IPS-20b (cell line): ENCODE measurements around the gene IGDCC3.
"Not testable (repeated sequence)": the region's sequence is repeated elsewhere in the genome, so short reads cannot be mapped to it uniquely, and the experiment has no call there.

Experiments
- H3K27ac ChIP-seq: one replicate; pipeline ENCODE4 v1.5.1; 2013; ENCODE audit warnings: low read length
- H3K27me3 ChIP-seq: 2 replicates; pipeline ENCODE4 v1.6.1; 2013; ENCODE audit warnings: mild to moderate bottlenecking, low read length, inconsistent platforms; ENCODE audit not compliant: insufficient read depth
- H3K36me3 ChIP-seq: 2 replicates; pipeline ENCODE4 v1.6.1; 2013; ENCODE audit warnings: low read depth, mild to moderate bottlenecking, inconsistent platforms, low read length, moderate library complexity; ENCODE audit not compliant: insufficient read depth
- H3K4me1 ChIP-seq: 2 replicates; pipeline ENCODE4 v1.6.1; 2013; ENCODE audit warnings: mild to moderate bottlenecking, control low read depth, inconsistent platforms, low read length, moderate library complexity; ENCODE audit not compliant: insufficient read depth
- H3K4me3 ChIP-seq: 2 replicates; pipeline ENCODE4 v1.5.1; 2013; ENCODE audit warnings: mild to moderate bottlenecking, low read length, inconsistent platforms
- H3K9ac ChIP-seq: 2 replicates; pipeline ENCODE4 v1.6.1; 2013; ENCODE audit warnings: low read depth, mild to moderate bottlenecking, inconsistent platforms, low read length, moderate library complexity
- H3K9me3 ChIP-seq: 2 replicates; pipeline ENCODE4 v1.6.1; 2013; ENCODE audit warnings: mild to moderate bottlenecking, low read depth, low read length, inconsistent platforms; ENCODE audit not compliant: insufficient read depth

Gene IGDCC3

GRCh38 chr15:65349338-65349737 lies 28.5 kb downstream of the IGDCC3 start:
- Histone ChIP-seq H3K9me3 (peaks cover 9% of the 10 kb centered on the region), H3K4me1 (no peaks in the 10 kb centered on the region), H3K4me3 (no peak overlapping the region), H3K27ac (no peak overlapping the region), H3K27me3 (peaks cover 9% of the 10 kb centered on the region), H3K9ac (no peak overlapping the region), H3K36me3 (no peaks in the 10 kb centered on the region)

DNA sequence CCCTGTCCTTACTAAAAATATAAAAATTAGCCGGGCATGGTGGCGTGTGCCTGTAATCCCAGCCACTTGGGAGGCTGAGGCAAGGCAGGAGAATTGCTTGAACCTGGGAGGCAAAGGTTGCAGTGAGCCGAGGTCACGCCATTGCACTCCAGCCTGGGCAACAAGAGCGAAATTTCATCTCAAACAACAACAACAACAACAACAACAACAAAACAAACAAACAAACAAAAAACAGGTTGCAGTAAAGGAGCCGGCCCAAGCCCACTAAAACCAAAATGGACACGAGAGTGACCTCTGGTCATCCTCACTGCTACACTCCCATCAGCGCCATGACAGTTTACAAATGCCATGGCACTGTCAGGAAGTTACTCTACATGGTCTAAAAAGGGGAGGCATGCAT lies 30.0 kb downstream of the IGDCC3 start:
- H3K9me3 ChIP-seq, H3K27ac ChIP-seq, H3K36me3 ChIP-seq, H3K4me3 ChIP-seq, H3K4me1 ChIP-seq, H3K9ac ChIP-seq, H3K27me3 ChIP-seq: not testable (repeated sequence)

DNA sequence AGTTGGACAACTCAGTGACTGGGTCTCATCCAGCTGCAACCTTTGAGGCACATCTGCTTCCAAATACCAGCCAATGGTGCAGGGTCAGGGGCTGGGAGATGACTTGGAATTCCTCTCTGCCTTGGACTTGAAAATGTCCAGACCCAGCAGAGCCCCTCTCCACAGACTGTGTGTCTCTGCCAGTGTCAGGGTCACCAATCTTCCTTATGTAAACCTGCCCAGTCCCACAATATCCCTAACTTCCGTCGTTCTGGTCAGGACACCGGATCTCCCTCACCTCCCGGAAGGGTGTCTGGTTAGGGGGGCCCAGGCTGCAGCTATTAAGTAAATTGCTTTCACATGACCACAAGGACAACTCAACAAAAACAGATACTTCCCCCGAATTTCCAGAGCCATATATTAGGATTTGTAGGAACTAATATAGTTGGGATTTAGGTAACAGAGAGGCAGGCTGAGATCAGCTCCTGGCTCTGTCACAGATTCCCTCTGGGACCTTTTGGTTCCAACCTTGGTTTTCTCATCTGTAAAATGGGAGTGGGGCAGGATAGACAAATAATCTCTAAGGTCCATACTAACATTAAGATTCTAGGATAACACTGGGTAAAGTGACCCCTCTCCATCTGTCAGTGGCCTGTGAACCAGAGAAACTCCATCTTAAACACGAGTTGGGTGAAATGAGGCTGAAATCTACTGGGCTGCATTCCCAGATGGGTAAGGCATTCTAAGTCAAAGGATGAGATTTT lies 30.8 kb downstream of the IGDCC3 start:
- Histone ChIP-seq H3K9ac (no peak overlapping the region), H3K4me1 (no peaks in the 10 kb centered on the region), H3K27me3 (no peaks in the 10 kb centered on the region), H3K4me3 (no peak overlapping the region), H3K36me3 (no peaks in the 10 kb centered on the region), H3K27ac (no peak overlapping the region), H3K9me3 (peaks cover 4% of the 10 kb centered on the region)

- no peaks in the 10 kb centered on the region for H3K36me3 ChIP-seq
- no peaks in the 10 kb centered on the region for H3K9me3 ChIP-seq
These were observed 32.9 kb downstream of the IGDCC3 start for GRCh38 chr15:65344914-65345275.

GRCh38 chr15:65344214-65344913 lies 33.4 kb downstream of the IGDCC3 start:
- H3K9ac ChIP-seq = no peak overlapping the region
- H3K36me3 ChIP-seq = no peaks in the 10 kb centered on the region
- H3K4me1 ChIP-seq = peaks cover 10% of the 10 kb centered on the region; the same call in 1 of the 2 replicates
- H3K4me3 ChIP-seq = no peak overlapping the region
- no peak overlapping the region for H3K27ac ChIP-seq
- H3K27me3 ChIP-seq = no peaks in the 10 kb centered on the region
- H3K9me3 ChIP-seq = no peaks in the 10 kb centered on the region

More at GRCh38 chr15:65344914-65345275, 32.9 kb downstream of the IGDCC3 start:
- H3K27ac ChIP-seq = no peak overlapping the region
- H3K27me3 ChIP-seq = no peaks in the 10 kb centered on the region
- no peak overlapping the region for H3K9ac ChIP-seq
- no peak overlapping the region for H3K4me3 ChIP-seq
- peaks cover 4% of the 10 kb centered on the region; the same call in 1 of the 2 replicates for H3K4me1 ChIP-seq

DNA sequence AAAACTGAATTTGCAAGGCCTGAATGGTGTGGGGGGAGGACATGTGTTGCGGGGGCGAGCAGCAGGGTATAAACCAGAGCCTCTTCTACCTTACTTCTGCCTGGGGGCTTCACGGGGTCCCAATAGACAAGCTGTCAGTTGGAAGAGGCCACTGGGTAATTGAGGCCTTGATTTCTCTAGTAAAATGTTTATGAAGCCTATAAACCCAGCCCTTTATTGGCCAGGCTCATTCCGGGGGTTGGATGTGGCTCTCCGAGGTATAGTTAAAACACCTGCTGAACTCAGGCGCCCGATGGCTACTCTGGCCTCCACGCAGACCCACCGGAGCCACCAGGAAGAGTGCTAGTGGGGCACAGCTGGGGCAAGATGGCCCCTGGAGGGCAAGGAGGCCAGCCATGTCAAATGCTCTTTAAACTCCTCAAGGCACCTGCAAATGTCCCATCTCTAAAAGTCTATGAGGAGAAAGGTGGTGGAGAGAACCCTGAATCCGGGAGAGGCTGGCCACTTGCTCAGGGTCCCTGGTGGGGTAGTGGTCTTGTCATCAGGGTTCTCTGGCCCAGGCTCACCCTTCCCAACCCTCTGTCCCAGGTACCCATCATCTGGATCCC lies 34.3 kb downstream of the IGDCC3 start:
- H3K9me3 ChIP-seq = no peaks in the 10 kb centered on the region
- H3K4me3 ChIP-seq = no peak overlapping the region
- H3K27me3 ChIP-seq = no peaks in the 10 kb centered on the region
- H3K27ac ChIP-seq = no peak overlapping the region
- peaks cover 10% of the 10 kb centered on the region; the same call in 1 of the 2 replicates for H3K4me1 ChIP-seq
- no peak overlapping the region for H3K9ac ChIP-seq
- no peaks in the 10 kb centered on the region for H3K36me3 ChIP-seq

DNA sequence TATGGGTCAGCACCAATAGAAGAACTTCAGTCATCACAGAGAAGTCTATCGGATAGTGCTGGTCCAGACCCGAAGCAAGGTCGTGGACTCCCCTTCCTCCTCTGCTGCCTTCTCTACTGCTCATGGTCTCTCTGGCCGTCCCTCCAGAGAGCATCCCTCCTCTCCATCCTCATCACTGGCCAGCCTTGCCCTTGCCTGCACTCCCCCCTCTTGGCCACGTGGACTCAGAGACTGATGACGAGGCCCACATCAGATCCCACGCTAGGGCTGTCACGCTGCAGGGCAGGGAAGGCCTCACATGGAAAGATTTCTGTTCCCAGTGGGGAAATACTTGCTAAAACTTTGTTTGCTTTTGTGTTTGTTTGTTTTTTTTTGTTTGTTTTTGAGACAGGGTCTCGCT lies 35.3 kb downstream of the IGDCC3 start:
- no peak overlapping the region for H3K9ac ChIP-seq
- peaks cover 12% of the 10 kb centered on the region; the same call in 1 of the 2 replicates for H3K4me1 ChIP-seq
- no peaks in the 10 kb centered on the region for H3K9me3 ChIP-seq
- H3K27ac ChIP-seq = no peak overlapping the region
- no peaks in the 10 kb centered on the region for H3K27me3 ChIP-seq
- no peaks in the 10 kb centered on the region for H3K36me3 ChIP-seq
- H3K4me3 ChIP-seq = no peak overlapping the region

GRCh38 chr15:65339920-65340319 lies 37.9 kb downstream of the IGDCC3 start:
- Histone ChIP-seq H3K27ac (no peak overlapping the region), H3K27me3 (no peaks in the 10 kb centered on the region)

GRCh38 chr15:65339416-65339815 lies 38.4 kb downstream of the IGDCC3 start:
- H3K9ac ChIP-seq = no peak overlapping the region
- H3K27me3 ChIP-seq = no peaks in the 10 kb centered on the region
- H3K27ac ChIP-seq = no peak overlapping the region
- H3K36me3 ChIP-seq = no peaks in the 10 kb centered on the region
- H3K9me3 ChIP-seq = no peaks in the 10 kb centered on the region
- peaks cover 34% of the 10 kb centered on the region for H3K4me1 ChIP-seq
- H3K4me3 ChIP-seq = no peak overlapping the region

More at GRCh38 chr15:65339920-65340319, 37.9 kb downstream of the IGDCC3 start:
- no peaks in the 10 kb centered on the region for H3K9me3 ChIP-seq
- no peak overlapping the region for H3K4me3 ChIP-seq
- no peaks in the 10 kb centered on the region for H3K36me3 ChIP-seq
- peaks cover 29% of the 10 kb centered on the region for H3K4me1 ChIP-seq
- no peak overlapping the region; the same call in 1 of the 2 replicates for H3K9ac ChIP-seq

- Histone ChIP-seq H3K27ac (no peak overlapping the region), H3K9ac (no peak overlapping the region), H3K27me3 (no peaks in the 10 kb centered on the region), H3K9me3 (no peaks in the 10 kb centered on the region), H3K36me3 (no peaks in the 10 kb centered on the region), H3K4me3 (no peak overlapping the region), H3K4me1 (peaks cover 39% of the 10 kb centered on the region)
These were observed 39.0 kb downstream of the IGDCC3 start for GRCh38 chr15:65338823-65339222.

DNA sequence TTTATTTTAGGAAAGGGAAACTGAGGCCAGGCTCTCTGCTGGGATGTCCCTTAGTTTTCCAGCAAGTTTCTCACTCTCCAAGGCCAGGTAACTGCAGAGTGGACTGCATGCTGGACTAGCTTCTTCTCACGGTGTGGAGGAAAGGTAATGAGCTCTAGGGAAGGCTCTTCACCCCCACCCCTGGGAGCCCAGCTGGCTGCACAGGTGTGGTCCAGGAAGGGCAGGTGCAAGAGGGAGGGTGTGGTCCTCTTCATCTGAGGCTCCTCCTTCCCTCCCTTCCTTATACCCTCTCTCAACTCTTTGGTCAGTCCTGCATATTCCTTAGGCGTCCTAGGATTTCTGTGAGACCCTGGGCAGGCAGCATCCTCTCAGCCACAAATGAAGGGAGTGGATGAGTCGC lies 39.4 kb downstream of the IGDCC3 start:
- H3K4me1 ChIP-seq = peaks cover 44% of the 10 kb centered on the region
- H3K27ac ChIP-seq = no peak overlapping the region
- no peak overlapping the region for H3K4me3 ChIP-seq

More for the DNA sequence above, 39.4 kb downstream of the IGDCC3 start:
- H3K9ac ChIP-seq = no peak overlapping the region
- no peaks in the 10 kb centered on the region for H3K9me3 ChIP-seq
- no peaks in the 10 kb centered on the region for H3K36me3 ChIP-seq
- no peaks in the 10 kb centered on the region for H3K27me3 ChIP-seq
